HG03159 (cell line): Measurements from ENCODE around the gene NXPE3.
A peak's percentile ranks its signal among the peaks of the same experiment; 100 is the strongest.

Experiments
- ATAC-seq: cut with Tn5 transposase; IDR thresholded peaks from one replicate; pipeline ENCODE4 v1.9.1; 2021; ENCODE audit warnings: mild to moderate bottlenecking, moderate library complexity; ENCODE audit not compliant: unreplicated experiment

NXPE3 gene

DNA sequence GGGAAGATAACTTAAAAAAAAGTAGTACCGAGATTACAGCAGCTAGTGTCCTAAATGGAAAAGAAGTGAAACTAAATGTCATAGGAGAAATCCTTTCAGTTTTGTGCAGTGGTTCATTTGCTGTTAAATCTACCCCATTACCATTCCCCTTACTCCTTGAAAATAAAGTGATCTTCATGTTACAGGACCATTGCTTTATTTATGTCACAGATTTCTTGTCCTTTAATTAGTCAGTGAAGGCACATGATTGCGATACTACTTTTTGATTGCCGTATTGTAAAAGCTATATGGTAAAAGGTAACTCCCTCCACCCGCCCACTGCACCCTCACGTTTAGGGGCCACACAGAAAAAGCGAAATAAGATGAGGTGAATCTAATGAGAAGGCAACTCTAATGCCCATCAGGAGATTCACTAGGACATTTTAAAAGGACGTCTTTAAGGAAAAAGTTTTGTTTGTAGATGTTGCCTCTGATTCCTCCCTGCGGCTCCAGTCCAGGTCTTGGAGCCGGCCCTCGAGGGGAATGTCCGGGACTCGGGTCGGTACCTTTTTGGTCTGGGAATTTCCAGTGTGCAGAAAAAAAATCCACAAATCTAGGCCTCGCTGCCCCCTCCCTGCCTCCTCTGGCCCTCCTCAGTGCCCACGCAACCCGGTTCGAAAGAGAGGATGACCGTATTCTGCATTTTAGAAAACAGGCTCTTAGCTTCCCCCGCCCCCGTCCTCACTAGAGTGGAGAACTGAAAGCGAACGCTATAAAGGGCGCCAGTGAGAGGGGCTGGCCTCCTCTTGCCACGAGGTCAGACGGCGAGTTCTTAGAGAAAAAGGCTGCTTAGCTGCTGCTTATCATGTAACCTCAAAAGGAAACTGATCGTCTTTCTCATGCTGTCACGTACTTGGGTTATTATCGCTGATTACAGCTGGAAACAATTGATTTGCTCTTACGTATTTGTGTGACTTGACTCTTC, 48.5 kb downstream of the NXPE3 start:
- peak; percentile 91 for ATAC-seq

DNA sequence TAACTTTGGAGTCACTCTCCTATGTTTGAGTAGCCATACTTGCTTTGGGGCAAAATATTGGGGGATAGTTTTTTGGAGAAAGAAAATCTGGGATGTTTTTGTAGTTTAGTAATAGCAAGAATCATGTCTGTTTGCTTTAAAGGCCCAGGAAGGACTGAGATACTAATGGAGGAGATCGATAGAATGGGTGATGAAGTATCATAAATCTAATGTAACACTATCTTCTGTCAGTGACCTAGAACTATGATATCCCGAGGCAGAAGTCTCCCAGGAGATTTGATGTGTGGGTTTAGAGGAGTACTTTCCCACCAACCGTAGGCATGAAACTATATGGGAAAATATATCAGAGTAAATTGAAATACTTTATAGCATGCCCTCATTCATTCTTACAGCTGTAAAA, 49.3 kb downstream of the NXPE3 start:
- ATAC-seq = no peak

DNA sequence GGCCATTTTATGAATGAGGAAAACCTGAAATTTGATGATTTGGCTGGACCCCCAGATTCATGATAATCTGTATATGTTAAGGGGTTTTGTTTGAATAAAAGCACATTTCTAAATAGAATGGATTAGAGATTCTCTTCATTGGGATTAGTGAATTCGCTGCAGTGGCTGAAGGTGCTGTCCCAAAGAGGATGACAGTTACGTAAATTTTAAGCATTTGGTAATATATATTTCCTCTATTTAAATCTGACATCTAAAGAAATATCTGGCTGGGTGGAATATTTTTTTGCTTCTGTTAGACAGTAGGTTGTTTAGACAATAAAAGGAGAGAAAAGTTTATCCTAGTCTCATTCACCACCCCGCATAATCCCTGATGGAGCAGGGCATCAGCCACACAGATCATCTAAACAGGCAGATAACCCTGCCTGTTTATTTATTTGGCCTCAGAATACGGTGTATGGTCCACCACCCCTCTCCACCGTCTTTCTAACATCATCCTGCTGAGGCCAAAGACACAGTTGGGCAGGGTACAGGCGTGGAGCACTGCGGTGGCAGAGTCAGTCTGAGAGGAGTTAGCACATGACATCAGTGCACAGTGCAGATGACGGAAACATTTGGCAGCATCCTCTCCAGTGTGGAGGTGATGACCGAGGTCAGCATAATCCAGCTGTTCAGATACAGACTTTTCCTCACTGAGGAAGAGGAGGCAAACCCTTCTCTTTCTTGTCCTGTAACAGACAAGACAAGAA, 49.9 kb downstream of the NXPE3 start:
- ATAC-seq = peak; percentile 30

DNA sequence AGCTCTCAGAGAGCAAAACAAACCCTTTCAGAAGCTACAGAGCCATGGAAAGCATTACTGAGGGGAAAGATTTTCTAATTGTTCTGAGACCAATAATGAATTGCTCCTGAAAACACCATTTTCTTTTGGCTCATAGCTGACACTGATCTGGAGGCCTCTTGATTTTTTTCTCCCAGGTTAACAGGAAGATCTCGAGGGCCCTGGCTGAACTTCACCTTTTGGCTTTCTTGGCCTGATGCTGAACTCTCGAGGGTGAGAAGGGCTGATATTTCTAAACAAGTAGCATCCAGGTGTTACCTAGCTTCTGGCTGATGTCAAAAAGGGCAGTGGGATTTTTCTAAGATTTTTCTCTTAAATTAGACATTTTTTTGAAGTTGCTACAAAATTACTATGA, 50.4 kb downstream of the NXPE3 start:
- ATAC-seq = no peak

DNA sequence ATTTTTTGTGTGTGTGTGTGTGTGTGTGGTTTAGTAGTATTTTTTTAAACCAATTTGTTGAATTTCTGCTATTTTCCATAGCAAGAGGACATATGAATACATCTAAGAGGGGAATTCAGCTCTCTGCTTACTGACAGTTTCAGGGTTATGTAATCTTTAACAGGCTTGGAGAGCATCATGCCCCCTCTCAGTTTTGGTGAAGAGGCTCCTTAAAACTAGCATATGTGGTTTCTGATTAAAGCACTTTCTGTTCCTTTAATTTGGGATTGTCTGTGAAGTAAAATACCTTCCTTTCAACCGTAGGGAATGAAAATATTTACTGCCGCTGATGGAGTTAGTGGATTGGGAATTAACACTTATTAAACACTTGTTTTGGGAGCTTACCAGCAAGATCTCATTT, 50.9 kb downstream of the NXPE3 start:
- no peak for ATAC-seq

DNA sequence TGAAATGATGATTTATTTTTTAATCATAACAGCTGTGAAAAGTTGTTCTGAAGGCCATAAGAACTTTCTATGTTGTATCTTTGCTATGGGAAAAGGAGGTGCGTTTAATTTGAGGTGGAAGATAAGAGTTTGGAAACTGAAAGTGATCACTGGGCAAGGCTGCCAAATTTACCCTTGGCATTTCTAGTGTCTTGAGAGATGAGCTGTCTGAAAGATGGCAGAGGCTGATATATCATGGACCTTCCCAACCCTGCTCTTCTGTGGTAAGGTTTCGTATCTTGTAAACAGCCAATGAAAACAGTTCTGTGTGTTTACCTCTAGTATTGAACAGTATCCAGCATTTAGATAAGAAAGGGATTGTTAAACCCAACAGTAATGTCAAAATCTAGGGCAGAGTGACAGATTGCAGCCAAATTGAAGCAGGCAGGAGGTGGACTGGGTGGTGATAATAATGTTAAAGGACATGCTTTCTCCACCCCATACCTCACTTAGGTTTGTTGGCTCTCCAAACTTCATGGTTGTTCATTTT, 54.5 kb downstream of the NXPE3 start:
- no peak for ATAC-seq

DNA sequence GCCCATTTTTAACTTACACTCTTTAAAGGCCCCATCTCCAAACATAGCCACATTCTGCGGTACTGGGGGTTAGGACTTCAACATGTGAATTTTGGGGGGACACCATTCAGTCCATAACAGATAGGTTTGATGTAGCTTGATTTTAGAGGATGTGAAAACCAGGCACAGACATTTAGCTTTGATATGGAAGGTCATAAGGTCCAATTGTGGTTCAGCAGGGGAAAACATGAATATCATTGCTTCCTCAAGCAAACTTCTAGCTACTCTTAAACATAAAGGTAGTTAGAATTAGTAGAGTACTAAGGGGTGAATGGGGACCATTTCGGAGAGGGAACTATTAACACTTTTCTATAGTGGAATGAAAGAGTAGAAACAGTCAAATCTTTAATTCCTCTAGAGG, 56.7 kb downstream of the NXPE3 start:
- ATAC-seq = no peak

DNA sequence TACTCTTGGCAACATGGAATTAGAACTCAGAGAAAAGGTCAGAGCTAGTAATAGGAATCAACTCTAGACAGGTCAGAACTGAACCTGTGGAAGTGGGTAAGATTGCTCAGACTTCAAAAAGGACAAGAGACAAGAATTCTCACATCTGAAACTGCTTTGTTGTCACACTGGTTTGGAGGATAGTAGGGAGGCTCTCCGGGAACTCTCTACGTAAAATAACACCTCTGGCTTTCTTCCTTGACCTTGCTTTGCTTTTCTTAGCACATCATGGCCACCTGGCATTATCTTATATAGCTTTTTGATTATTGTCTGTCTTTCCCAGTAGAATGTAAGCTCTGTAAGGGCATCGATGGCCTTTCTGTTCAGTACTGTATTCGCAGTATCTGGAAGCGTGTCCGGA, 57.1 kb downstream of the NXPE3 start:
- no peak for ATAC-seq

DNA sequence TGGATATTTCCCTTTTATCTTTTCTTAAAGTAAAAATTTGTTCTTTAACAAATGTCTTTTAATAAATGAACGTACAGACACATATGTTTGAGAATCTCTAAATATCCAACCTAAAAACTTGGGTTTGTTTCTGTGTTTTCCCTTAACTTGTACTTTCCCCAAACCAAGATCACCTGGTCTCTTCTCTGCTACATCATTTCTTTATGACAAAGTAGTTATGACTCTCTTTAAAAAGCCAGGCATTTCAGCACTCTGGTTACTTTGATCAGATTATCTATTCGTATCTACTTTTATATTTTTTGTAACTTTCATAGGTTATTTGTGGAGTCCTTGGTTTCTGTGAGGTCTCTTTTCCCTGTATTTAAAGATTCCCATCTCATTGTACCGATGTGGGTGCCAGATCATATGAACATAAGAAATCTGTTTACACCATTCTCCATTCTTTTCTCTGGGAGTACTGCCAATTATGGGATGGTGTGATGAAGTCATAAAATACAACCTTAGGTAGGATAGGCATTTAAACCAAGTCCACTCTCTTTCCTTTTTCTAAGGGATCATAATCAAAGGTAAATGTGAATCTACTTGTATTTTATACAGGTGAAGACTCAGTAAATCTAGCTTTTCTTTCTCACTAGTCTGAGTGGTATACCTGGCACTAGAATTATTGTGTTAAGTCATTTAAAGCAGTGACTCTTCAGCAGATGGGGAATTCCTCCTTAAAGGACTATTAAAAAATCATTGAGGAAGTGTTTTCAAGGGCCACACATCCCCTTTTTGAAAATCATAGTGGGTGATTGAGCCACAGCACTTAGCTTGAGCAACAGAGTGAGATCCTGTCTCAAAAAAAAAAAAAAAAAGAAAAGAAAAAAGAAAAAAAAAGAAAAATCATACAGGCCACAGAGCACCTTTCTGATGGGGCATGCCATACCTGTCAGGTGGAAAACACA, 57.9 kb downstream of the NXPE3 start:
- peak; percentile 36 for ATAC-seq

DNA sequence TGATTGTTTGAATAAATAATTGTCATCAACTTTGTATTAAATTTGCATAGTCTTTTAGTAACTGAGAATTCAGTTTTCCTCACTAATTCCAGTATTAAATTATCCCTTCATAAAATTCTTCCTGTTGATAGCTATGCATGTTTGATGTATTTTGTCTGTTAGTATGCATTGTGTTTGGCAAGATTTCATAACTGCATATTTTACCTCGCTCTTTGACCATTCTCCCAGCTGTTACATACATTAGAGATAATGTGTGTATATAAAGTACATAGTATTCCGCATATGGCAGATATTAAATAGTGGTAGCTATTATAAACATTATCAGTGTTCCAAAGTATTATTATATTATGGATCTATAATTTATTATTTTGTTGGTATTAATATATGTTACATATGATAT, 59.7 kb downstream of the NXPE3 start:
- ATAC-seq = no peak

DNA sequence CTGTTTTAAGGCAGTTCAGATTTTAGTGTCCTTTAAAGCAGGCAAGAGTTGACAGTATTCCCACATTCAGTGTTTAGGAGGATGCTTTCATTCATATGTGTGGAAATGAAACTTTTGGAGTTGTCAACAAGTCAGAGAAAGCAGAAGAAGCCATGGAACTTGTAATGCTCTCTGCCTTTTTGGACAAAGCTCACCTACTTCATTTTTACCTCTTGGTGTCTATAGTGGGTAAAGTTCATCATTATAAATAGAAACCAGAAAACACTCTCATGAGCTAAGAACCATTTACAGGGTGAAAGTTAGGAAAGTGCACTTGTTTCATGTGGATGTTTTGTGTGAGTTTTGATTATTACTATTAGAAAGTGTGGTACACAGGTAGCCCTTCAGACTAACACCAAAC, 61.1 kb downstream of the NXPE3 start:
- no peak for ATAC-seq

DNA sequence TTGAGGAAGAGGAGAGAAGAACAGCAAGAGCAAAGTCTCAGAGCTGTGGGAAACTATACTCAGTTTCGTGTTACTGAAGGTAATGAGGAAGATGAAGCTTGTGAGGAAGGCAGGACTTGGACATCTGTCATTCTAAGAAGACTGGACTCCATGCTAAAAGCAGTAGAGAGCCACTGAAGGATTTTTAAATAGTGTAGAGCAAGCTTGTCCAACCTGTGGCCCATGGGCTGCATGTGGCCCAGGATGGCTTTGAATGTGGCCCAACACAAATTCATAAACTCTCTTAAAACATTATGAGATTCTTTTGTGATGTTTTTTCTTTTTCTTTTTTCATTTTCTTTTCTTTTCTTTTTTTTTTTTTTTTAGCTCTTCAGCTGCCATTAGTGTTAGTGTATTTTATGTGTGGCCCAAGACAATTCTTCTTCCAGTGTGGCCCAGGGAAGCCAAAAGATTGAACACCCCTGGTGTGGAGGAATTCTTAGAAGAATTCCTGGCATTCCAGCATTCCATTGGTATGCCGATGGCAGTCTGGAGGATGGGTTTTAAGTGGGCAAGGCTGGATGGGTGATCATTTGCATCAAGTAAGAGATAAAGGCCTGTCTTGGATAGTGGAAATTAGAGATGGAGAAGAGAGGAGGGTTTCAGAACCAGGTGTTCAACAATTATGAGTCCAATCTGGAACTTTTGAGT, 63.4 kb downstream of the NXPE3 start:
- no peak for ATAC-seq

DNA sequence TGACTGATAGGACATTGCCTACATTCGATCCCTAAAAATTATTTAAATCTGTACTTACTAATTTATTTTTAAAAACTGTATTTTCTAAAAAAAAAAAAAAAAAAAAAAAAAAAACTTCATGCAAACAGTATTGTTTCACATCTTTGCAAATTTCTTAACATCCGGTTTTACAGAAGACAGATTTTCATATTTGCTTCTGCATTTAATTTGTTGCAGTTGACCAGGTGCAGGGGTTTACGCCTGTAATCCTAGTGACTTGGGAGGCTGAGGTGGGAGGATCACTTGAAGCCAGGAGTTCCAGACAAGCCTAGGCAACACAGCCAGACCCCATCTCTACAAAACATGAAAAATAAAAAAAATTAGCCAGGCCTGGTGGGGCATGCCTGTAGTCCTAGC, 63.9 kb downstream of the NXPE3 start:
- no peak for ATAC-seq

DNA sequence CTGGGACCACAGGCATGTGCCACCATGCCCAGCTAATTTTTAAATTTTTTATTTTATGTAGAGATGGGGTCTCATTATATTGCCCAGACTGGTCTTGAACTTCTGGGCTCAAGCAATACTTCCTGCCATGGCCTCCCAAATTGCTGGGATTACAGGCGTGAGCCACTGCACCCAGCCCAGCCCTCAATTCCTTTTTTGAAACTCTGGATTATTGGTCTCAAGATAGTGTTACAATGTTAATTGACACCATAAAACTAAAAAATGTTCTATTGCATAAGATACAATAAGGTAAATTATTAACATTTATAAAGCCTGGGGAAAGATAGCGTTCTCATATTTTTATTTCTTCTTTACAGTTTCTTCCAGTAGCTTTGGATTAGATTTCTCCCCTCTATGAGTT, 66.4 kb downstream of the NXPE3 start:
- ATAC-seq = no peak

DNA sequence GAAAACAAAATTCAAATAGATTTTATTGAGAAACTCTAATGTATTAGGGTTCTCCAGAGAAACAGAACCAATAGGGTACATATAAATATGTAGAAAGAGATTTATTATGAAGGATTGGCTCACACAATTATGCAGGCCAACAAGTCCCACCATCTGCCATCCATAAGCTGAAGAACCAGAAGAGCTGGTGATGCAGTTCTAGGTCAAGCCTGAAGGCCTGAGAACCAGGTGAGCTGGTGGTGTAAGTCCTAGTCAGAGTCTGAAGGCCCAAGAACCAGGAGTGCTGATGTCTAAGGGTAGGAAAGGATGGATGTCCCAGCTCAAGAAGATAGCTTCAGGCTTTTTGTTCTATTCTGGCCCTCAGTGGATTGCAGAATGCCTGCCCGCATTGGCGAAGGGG, 67.7 kb downstream of the NXPE3 start:
- no peak for ATAC-seq

DNA sequence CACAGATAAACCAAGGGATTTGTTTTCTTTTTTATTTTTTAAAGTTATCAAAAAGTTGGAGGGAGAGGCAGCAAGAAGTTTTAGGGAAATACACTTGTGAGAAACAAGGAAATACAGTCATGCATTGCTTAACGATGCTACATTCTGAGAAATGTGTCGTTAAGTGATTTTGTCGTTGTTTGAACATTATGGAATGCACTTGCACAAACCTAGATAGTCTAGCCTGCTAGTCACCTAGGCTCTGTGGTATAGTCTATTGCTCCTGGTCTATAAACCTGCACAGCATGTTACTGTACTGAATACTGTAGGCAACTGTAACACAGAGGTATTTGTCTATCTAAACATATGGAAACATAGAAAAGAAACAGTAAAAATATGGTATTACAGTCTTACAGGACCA, 68.3 kb downstream of the NXPE3 start:
- ATAC-seq = no peak

DNA sequence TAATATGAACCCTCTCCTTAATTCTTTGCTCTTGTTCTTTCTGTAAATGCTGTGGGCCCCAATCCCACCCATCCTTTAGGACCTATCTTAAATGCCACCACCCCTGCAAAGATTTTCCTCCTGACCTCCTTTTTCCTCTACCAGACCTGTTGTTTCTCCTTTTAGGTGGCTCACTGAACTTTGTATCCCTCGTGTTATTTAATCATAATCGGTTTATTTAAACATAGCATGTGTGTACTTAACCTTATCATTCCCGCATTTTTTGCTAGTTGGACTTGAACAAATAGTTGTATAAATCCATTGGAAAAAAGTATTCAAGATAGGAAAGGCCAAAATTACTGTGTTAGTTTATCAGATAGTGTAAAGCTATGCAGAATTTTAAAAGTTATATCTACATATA, 69.3 kb downstream of the NXPE3 start:
- no peak for ATAC-seq

DNA sequence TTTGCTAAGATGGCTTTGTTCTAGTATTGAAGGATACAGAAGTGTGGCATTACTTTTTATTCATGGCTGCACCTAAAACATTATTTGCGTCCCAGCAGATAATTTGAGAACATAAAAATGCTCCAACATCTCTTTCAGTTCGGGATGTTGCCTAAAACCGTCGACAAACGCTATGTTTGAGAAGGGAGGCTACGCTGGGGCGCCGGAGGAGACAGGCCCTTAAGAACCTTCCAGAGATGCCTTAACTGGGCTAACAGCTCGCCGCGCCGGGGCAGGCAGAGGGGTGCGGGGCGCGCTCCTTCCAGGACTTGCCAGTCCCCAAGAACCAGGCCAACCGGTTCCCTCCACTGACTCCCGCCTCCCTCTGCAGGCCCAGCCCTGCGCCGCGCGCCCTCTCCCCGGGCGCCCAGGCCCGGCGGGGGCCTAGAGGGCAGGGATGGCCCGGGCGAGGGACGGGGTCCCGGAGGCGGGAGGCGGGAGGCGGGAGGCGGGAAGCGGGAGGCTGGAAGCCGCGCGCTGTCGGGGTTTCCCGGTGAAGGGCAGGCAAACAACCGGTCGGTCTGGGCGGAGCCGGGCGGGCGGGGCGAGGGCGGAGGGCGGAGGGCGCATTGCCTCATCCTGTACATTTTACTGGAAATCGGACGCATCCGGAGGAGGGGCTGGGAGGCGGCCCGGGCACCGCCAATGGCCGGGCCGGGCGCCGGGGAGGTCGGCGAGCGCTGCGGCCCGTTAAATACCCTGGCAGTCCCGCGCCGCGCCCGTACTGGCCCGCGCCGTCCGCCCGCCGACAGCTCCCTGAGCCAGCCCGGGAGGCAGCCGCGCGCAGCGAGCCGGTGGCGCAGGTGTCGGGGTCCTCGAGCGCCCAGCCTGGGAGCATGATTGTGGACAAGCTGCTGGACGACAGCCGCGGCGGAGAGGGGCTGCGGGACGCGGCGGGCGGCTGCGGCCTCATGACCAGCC, 70.0 kb downstream of the NXPE3 start, which contains the start of gene NFKBIZ:
Gene NFKBIZ, plus strand, starts transcription at position 761 of the 960 bp plus-strand sequence. Its CDS starts 115 bp downstream, at position 876.
- peak; percentile 74 for ATAC-seq

DNA sequence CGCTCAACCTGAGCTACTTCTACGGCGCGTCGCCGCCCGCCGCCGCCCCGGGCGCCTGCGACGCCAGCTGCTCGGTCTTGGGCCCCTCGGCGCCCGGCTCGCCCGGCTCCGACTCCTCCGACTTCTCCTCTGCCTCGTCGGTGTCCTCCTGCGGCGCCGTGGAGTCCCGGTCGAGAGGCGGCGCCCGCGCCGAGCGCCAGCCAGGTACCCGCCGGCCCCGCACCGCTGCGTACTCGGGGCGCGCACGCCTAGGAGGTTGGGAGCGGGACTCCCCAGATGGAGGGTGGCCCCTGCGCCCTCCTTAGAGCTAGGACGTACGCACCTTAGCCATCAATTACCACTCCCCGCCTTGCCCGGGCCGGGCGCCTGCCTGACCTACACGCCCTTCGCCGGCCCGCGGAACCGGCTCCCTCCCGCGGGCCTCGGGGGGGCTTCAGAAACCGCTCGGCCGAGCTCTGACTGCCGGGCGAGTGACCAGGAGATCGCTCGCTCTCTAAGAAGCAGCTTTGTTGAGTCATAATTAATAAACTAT, 70.8 kb downstream of the NXPE3 start:
- ATAC-seq = peak; percentile 30
